OCI-LY1 (cell line): ENCODE data around the gene ELFN2.

Source experiments
- EZH2 ChIP-seq: fragments of 200-600 bp; sonication (generic), shearing (Covaris generic); IDR thresholded peaks from 2 replicates; pipeline ENCODE4 v1.8.0; 2017; ENCODE audit warnings: borderline replicate concordance, mixed run types, mild to moderate bottlenecking, antibody characterized with exemption, low read length, moderate library complexity, mixed read lengths
- TF ChIP-seq, protein P1 (sequence below): fragments of 200-600 bp; sonication (generic), shearing (Covaris generic); IDR thresholded peaks from 2 replicates; pipeline ENCODE4 v1.5.1; 2017; ENCODE audit warnings: mild to moderate bottlenecking, antibody characterized with exemption, low read length, moderate library complexity, mixed read lengths

DNA sequence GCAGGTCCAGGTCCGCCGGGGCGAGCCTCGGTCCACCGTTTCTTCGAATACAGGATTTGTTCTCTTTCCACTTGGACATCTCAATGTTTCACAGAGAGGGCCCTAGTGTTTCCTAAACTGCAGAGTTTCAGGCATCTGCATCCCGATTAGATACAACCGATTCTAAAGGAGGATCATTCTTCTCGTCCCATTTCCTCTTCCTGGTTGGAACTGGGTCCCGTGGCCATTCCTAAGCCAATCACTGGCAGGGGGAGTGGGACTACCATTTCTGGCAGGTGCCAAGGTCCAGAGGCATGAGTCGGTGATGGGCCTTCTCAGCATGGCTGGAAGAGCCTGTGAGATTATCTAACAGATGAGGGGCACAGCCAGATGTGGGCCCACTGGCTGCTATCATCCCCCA is 68.9 kb downstream of the ELFN2 start:
- no peak for TF ChIP-seq EZH2
- TF ChIP-seq, protein P1, sequence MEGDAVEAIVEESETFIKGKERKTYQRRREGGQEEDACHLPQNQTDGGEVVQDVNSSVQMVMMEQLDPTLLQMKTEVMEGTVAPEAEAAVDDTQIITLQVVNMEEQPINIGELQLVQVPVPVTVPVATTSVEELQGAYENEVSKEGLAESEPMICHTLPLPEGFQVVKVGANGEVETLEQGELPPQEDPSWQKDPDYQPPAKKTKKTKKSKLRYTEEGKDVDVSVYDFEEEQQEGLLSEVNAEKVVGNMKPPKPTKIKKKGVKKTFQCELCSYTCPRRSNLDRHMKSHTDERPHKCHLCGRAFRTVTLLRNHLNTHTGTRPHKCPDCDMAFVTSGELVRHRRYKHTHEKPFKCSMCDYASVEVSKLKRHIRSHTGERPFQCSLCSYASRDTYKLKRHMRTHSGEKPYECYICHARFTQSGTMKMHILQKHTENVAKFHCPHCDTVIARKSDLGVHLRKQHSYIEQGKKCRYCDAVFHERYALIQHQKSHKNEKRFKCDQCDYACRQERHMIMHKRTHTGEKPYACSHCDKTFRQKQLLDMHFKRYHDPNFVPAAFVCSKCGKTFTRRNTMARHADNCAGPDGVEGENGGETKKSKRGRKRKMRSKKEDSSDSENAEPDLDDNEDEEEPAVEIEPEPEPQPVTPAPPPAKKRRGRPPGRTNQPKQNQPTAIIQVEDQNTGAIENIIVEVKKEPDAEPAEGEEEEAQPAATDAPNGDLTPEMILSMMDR: no peak
